Mucosa of stomach (tissue), 1 donor: ENCODE results near the gene PKNOX2.

ENCODE experiments used
- H3K27me3 ChIP-seq: one replicate; pipeline ENCODE4 v1.7.0; 2013; ENCODE audit warnings: mild to moderate bottlenecking, low read length; ENCODE audit not compliant: control insufficient read depth, insufficient read depth
- H3K36me3 ChIP-seq: one replicate; pipeline ENCODE4 v1.7.0; 2013; ENCODE audit warnings: low read length; ENCODE audit not compliant: control insufficient read depth, insufficient read depth
- H3K4me1 ChIP-seq: one replicate; pipeline ENCODE4 v1.7.0; 2013; ENCODE audit warnings: mild to moderate bottlenecking, low read length; ENCODE audit not compliant: control insufficient read depth, insufficient read depth
- H3K4me3 ChIP-seq: one replicate; pipeline ENCODE4 v1.7.0; 2013; ENCODE audit warnings: low read length
- H3K9ac ChIP-seq: one replicate; pipeline ENCODE4 v1.7.0; 2013; ENCODE audit warnings: mild to moderate bottlenecking, low read length, moderate library complexity
- H3K9me3 ChIP-seq: one replicate; pipeline ENCODE4 v1.7.0; 2013; ENCODE audit warnings: mild to moderate bottlenecking, low read length, moderate library complexity; ENCODE audit not compliant: control insufficient read depth
- donor health status: Pancreatic carcinoma.

PKNOX2 gene

GRCh38 chr11:125177543-125177942 is 13.0 kb downstream of the PKNOX2 start:
- no peaks in the 10 kb centered on the region for H3K9me3 ChIP-seq
- H3K4me3 ChIP-seq: no peak overlapping the region
- H3K36me3 ChIP-seq: no peaks in the 10 kb centered on the region
- H3K9ac ChIP-seq: no peak overlapping the region
- H3K27me3 ChIP-seq: peaks cover 8% of the 10 kb centered on the region
- H3K4me1 ChIP-seq: peaks cover 9% of the 10 kb centered on the region

DNA sequence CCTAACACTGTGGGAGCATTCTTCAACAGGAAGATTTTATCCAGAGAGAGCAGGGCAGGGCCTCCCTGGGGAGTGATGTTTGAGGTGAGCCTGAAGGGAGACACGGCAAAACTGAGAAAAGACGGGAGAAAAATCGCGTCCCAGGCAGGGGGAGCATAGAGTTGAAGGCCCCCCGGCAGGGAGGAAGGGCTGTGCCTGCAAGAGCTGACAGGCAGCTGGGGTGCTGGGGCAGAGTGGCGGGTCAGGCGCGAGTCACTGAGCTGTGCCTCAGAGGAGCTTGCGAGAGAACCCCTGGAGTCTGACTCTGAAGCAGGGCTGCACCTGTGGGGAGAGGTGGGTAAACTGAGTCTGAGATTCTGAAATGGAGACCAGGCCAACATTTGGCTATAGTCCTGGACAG is 14.8 kb downstream of the PKNOX2 start:
- H3K4me3 ChIP-seq: no peak overlapping the region
- H3K9me3 ChIP-seq: no peaks in the 10 kb centered on the region
- H3K27me3 ChIP-seq: peaks cover 8% of the 10 kb centered on the region
- no peaks in the 10 kb centered on the region for H3K36me3 ChIP-seq
- no peak overlapping the region for H3K9ac ChIP-seq
- peaks cover 9% of the 10 kb centered on the region for H3K4me1 ChIP-seq

GRCh38 chr11:125179895-125180294 is 15.3 kb downstream of the PKNOX2 start:
- peaks cover 8% of the 10 kb centered on the region for H3K27me3 ChIP-seq
- no peaks in the 10 kb centered on the region for H3K9me3 ChIP-seq

DNA sequence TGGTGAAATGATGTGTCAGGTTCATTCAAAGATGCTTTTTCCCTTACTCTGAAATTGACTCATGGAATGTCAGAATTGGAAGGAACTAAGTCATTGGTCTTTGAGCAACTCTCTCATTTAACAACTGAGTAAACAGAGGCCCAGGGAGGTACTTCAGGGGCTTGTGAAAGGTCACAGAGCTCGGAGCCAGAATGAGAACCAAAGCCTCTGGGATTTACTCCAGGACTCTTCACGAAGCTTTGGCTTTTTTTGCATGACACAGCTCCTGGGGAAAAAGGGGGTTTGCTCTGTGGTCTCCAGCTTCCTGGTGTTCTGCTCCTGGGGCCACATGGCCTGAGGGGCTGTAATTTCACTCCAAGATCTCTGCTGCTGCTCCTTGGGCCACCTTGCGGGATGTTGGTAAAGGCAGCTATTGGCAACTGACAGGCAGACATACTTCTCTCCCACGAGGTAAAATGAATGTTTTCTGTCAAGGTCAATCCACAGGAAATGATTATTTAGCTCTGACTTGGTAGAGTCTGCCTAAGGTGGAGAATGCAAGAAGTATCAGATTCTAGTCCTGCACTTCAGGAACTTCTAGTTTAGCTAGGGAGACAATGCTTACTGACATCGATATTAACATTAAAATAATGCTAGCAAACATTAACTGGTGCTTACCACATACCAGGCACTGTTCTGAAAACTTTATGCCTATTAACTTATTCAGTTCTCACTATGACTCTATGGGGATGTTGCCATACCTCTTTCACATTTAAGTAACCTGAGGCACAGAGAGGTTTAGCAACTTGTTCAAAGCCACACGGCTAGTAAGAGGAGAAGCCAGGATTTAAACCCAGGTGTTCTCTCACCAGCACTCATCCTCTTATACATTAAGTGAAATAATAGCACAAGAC is 16.1 kb downstream of the PKNOX2 start:
- no peaks in the 10 kb centered on the region for H3K36me3 ChIP-seq
- peaks cover 9% of the 10 kb centered on the region for H3K4me1 ChIP-seq
- no peak overlapping the region for H3K4me3 ChIP-seq
- peaks cover 8% of the 10 kb centered on the region for H3K27me3 ChIP-seq
- no peak overlapping the region for H3K9ac ChIP-seq
- H3K9me3 ChIP-seq: no peaks in the 10 kb centered on the region

More at GRCh38 chr11:125179895-125180294, 15.3 kb downstream of the PKNOX2 start:
- Histone ChIP-seq H3K4me3 (no peak overlapping the region), H3K36me3 (no peaks in the 10 kb centered on the region), H3K9ac (no peak overlapping the region), H3K4me1 (peaks cover 9% of the 10 kb centered on the region)

- Histone ChIP-seq H3K4me3 (no peak overlapping the region), H3K9ac (no peak overlapping the region), H3K36me3 (no peaks in the 10 kb centered on the region), H3K4me1 (peaks cover 9% of the 10 kb centered on the region), H3K27me3 (peaks cover 3% of the 10 kb centered on the region), H3K9me3 (no peaks in the 10 kb centered on the region)
Observed at GRCh38 chr11:125182573-125182972, 18.0 kb downstream of the PKNOX2 start.

DNA sequence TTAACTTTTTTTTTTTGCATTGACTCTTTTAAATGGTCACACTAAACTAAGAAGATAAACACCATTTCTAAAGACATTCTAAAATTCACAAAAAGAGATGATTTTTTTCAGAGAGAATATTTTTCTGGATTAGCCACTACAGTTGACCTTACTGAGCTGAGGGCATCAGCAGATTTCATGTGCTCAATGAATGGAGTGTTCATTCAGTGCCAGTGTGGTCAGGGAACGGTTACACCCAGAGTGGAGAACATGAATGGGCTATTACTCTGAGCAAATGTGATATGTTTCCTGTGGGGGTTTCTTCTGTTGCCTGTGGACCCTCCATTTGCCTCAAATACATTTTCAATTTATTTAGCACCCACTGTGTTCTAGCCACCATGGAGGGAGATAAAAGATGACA is 19.1 kb downstream of the PKNOX2 start:
- Histone ChIP-seq H3K27me3 (peaks cover 3% of the 10 kb centered on the region), H3K36me3 (no peaks in the 10 kb centered on the region), H3K4me1 (peaks cover 9% of the 10 kb centered on the region), H3K9me3 (no peaks in the 10 kb centered on the region), H3K4me3 (no peak overlapping the region), H3K9ac (no peak overlapping the region)

GRCh38 chr11:125188021-125188420 is 23.5 kb downstream of the PKNOX2 start:
- no peak overlapping the region for H3K9ac ChIP-seq
- H3K9me3 ChIP-seq: no peaks in the 10 kb centered on the region
- no peak overlapping the region for H3K4me3 ChIP-seq
- peaks cover 3% of the 10 kb centered on the region for H3K27me3 ChIP-seq
- H3K4me1 ChIP-seq: no peaks in the 10 kb centered on the region
- no peaks in the 10 kb centered on the region for H3K36me3 ChIP-seq

- Histone ChIP-seq H3K4me3 (no peak overlapping the region), H3K9me3 (no peaks in the 10 kb centered on the region), H3K9ac (no peak overlapping the region), H3K4me1 (no peaks in the 10 kb centered on the region), H3K27me3 (peaks cover 3% of the 10 kb centered on the region), H3K36me3 (no peaks in the 10 kb centered on the region)
Observed at GRCh38 chr11:125190566-125190965, 26.0 kb downstream of the PKNOX2 start.

DNA sequence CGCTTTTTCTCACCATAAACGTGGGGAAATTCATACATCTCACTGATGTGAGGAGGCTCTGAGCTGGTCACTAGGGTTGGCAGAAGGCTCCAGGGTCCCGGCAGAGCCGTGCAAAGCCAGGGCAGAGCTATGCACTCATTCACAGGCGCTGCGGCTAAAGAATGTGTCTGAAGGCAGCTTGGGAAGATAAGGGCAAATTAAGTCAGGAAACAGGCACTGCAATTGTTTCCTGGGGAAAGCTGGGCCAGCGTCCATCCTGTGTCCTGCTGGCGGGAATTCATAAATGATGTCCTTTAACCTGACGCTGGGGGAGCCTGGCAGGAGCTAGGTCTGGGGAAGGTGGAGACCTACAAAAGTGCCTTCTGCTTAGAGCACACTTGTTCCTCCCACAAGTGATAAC is 27.6 kb downstream of the PKNOX2 start:
- no peaks in the 10 kb centered on the region for H3K9me3 ChIP-seq
- no peaks in the 10 kb centered on the region for H3K36me3 ChIP-seq

GRCh38 chr11:125192717-125193415 is 28.3 kb downstream of the PKNOX2 start:
- H3K27me3 ChIP-seq: peaks cover 3% of the 10 kb centered on the region
- no peaks in the 10 kb centered on the region for H3K9me3 ChIP-seq

More for the DNA sequence above, 27.6 kb downstream of the PKNOX2 start:
- Histone ChIP-seq H3K4me3 (no peak overlapping the region), H3K9ac (no peak overlapping the region), H3K4me1 (no peaks in the 10 kb centered on the region), H3K27me3 (peaks cover 3% of the 10 kb centered on the region)

GRCh38 chr11:125193416-125193726 is 28.8 kb downstream of the PKNOX2 start:
- H3K4me1 ChIP-seq: no peaks in the 10 kb centered on the region
- H3K4me3 ChIP-seq: no peak overlapping the region
- H3K27me3 ChIP-seq: peaks cover 3% of the 10 kb centered on the region
- H3K36me3 ChIP-seq: no peaks in the 10 kb centered on the region
- H3K9me3 ChIP-seq: no peaks in the 10 kb centered on the region
- H3K9ac ChIP-seq: no peak overlapping the region

More at GRCh38 chr11:125192717-125193415, 28.3 kb downstream of the PKNOX2 start:
- Histone ChIP-seq H3K36me3 (no peaks in the 10 kb centered on the region), H3K9ac (no peak overlapping the region), H3K4me1 (no peaks in the 10 kb centered on the region), H3K4me3 (no peak overlapping the region)

DNA sequence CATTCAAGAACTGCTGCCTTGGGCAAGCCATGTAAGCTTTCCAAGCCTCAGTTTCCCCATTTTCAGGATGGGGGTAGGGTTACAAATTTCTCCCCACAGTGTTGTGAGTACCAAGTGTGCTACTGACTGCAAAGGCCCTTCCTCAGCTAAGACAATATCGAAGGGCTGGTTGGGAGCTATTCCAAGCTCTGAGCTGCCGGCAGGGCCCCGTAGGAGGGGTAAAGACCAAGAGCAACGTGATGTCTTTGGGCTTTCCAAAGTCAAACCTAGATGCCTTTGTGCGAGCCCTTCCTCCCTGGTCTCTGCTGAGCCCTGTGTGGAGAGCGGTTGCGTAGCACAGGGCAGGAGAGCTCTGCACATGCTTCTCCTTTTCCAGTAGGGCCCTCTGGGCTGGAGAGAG is 29.3 kb downstream of the PKNOX2 start:
- Histone ChIP-seq H3K36me3 (no peaks in the 10 kb centered on the region), H3K27me3 (peaks cover 3% of the 10 kb centered on the region), H3K9me3 (no peaks in the 10 kb centered on the region), H3K4me1 (no peaks in the 10 kb centered on the region), H3K4me3 (no peak overlapping the region), H3K9ac (no peak overlapping the region)
